Aorta (tissue), 5 donors: ENCODE data around the gene S100A3. TPM values are rescaled to one million over a fixed set of nuclear protein-coding genes. Genes with fewer than 3 reads are reported as not detected.

Experiments
- ATAC-seq: fragments of 200-7000 bp; cut with Tn5 transposase; one replicate; pipeline ENCODE4 v1.9.1; 2022; ENCODE audit warnings: moderate library complexity; ENCODE audit not compliant: low FRiP score
- DNase-seq, 2 donors: peaks; one replicate each; pipeline ENCODE4 v3.0.0-alpha.2; 2020
- H3K27ac ChIP-seq, 2 donors: one replicate each; pipeline ENCODE4 v1.5.1; 2013; ENCODE audit warnings: low read length in 2 of 2, mild to moderate bottlenecking in 2 of 2, moderate library complexity in 2 of 2, control low read depth in 1 of 2, inconsistent platforms in 1 of 2, low read depth in 1 of 2
- H3K27me3 ChIP-seq, 2 donors: one replicate each; pipeline ENCODE4 v1.6.1; 2013; ENCODE audit warnings: control low read depth in 1 of 2, low read length in 1 of 2, mild to moderate bottlenecking in 1 of 2, moderate library complexity in 1 of 2; ENCODE audit not compliant: insufficient read depth in 2 of 2, control insufficient read depth in 1 of 2
- H3K36me3 ChIP-seq, 2 donors: one replicate each; pipeline ENCODE4 v1.6.1; 2013; ENCODE audit warnings: control low read depth in 1 of 2, low read length in 1 of 2, mild to moderate bottlenecking in 1 of 2; ENCODE audit not compliant: insufficient read depth in 2 of 2, control insufficient read depth in 1 of 2
- H3K4me1 ChIP-seq, 2 donors: one replicate each; pipeline ENCODE4 v1.6.1; 2013; ENCODE audit warnings: low read length in 2 of 2, control low read depth in 1 of 2, mild to moderate bottlenecking in 1 of 2, moderate library complexity in 1 of 2; ENCODE audit not compliant: insufficient read depth in 2 of 2, control insufficient read depth in 1 of 2
- H3K4me3 ChIP-seq, 2 donors: one replicate each; pipeline ENCODE4 v1.5.1; 2013; ENCODE audit warnings: low read length in 2 of 2, control low read depth in 1 of 2, mild to moderate bottlenecking in 1 of 2
- H3K9me3 ChIP-seq: one replicate; pipeline ENCODE4 v1.6.1; 2013; ENCODE audit warnings: mild to moderate bottlenecking, low read length; ENCODE audit not compliant: control insufficient read depth
- WGBS, 2 donors: extraction: QIAGEN DNeasy Blood & Tissue Kit; methylation state at CpG; one replicate each; pipeline ENCODE4 v1.1.7; 2013; 5-methylcytosine and 5-hydroxymethylcytosine counted together
- intact Hi-C, 2 donors: fragments of 100-400 bp; cut with DNase I; formaldehyde crosslinking; loops; one replicate each; pipeline versions ENCODE4 v1.14.2 to v1.15.0; 2022
- polyA plus RNA-seq, 2 donors: library from polyadenylated mRNA; stranded (reverse); fragments of 200-250 nt; gene quantifications; one replicate each; pipeline ENCODE4 v1.2.3, GENCODE V29; 2013
- total RNA-seq, 2 donors: library from RNA; stranded (reverse); fragmentation: NEBNext Ultra II Directional; extraction: Animal tissue kit (Norgen Biotek cat#: 25700); gene quantifications; one replicate each; pipeline ENCODE4 v1.2.1, GENCODE V29; 2021
- donor health status: healthy with polysubstance abuse.
- donor health status: Bipolar disorder and iron deficiency.
- donor health status: DM: no; HTN: no; CAD: no.
- donor health status: DM: no; HTN: no; CAD: no.
- donor health status: DM: yes; HTN: yes; CAD: no.

Gene S100A3
- total and polyA plus RNA-seq, 4 donors = 2.3 to 11.7 (median 3.4) TPM

DNA sequence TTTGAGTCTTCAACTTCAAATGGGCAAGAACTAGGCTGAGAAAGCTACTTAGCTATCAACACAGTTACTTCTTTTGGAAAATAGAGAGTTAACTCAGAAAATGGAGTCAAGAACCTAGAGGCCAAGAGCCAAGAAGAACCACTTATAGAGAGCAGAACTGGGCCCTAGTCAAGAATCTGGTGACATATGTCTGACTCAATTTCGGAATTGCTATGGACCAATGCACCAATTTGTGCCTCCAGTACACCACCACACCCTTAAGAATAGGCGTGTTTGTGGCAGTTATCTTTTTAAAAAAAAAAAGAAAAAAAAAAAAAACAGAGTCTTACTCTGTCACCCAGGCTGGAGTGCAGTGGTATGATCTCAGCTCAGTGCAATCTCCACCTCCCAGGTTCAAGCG lies 8.8 kb upstream of the S100A3 start:
- peaks cover 0 to 7% of the 10 kb centered on the region in 2 donors for H3K4me1 ChIP-seq
- WGBS, 2 donors = 91 to 96% methylated on average over 3 of the region's 3 CpGs

DNA sequence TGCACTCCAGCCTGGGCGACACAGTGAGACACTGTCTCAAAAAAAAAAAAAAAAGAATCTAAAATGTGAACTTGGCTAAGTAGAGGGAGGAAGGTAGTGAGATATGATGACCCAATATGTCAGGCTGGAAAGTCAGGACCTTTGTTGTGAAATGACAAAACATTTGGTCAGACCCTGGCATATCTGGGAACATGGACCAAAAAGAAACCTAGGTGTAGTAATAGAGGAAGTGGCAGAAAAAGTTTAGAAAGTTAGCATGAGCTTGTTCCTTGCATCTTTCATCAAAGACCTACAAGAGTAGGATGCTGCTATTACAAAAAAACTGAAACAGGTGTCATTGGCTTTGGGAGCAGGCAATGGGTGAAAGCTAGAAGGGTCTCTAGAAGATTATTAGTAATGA lies 7.3 kb upstream of the S100A3 start:
- no peaks in the 10 kb centered on the region for H3K36me3 ChIP-seq
- intact Hi-C loops = no loop called here
- H3K4me1 ChIP-seq = peaks cover 0 to 7% of the 10 kb centered on the region in 2 donors
- H3K27ac ChIP-seq = no peak overlapping the region
- WGBS, 2 donors = 92 to 100% methylated on average over 1 of the region's 1 CpG
- H3K27me3 ChIP-seq = no peaks in the 10 kb centered on the region
- H3K9me3 ChIP-seq = no peaks in the 10 kb centered on the region
- no peak for ATAC-seq
- H3K4me3 ChIP-seq = no peak overlapping the region
- DNase-seq = no peak

More for the DNA sequence above, 8.8 kb upstream of the S100A3 start:
- Histone ChIP-seq H3K27ac (no peak overlapping the region), H3K27me3 (no peaks in the 10 kb centered on the region), H3K4me3 (no peak overlapping the region), H3K9me3 (no peaks in the 10 kb centered on the region), H3K36me3 (no peaks in the 10 kb centered on the region)
- ATAC-seq = no peak
- no peak for DNase-seq
- intact Hi-C loops = no loop called here

- peaks cover 0 to 7% of the 10 kb centered on the region in 2 donors for H3K4me1 ChIP-seq
- DNase-seq = peak in 1 of 2 donors; percentile 66
- H3K27me3 ChIP-seq = no peaks in the 10 kb centered on the region
- intact Hi-C loops = no loop called here
- peak; percentile 26 for ATAC-seq
- no peaks in the 10 kb centered on the region for H3K9me3 ChIP-seq
- WGBS, 2 donors = 2 to 4% methylated on average over 2 of the region's 2 CpGs
- H3K4me3 ChIP-seq = no peak overlapping the region
- no peaks in the 10 kb centered on the region for H3K36me3 ChIP-seq
- H3K27ac ChIP-seq = peak overlapping the region; percentile 80 to 92
Measured at GRCh38 chr1:153553830-153554541, 4.9 kb upstream of the S100A3 start.

- Histone ChIP-seq H3K36me3 (no peaks in the 10 kb centered on the region), H3K27me3 (no peaks in the 10 kb centered on the region), H3K27ac (peak overlapping the region; percentile 80 to 92), H3K4me3 (no peak overlapping the region), H3K4me1 (peaks cover 0 to 7% of the 10 kb centered on the region in 2 donors), H3K9me3 (no peaks in the 10 kb centered on the region)
- peak in 1 of 2 donors; percentile 32 for DNase-seq
- intact Hi-C loops = no loop called here
- 79 to 82% methylated on average over 12 of the region's 12 CpGs for WGBS, 2 donors
- ATAC-seq = no peak
Measured at GRCh38 chr1:153553096-153553495, 4.0 kb upstream of the S100A3 start.

- 92 to 93% methylated on average over 8 of the region's 8 CpGs for WGBS, 2 donors
- H3K27ac ChIP-seq = no peak overlapping the region
- H3K36me3 ChIP-seq = no peaks in the 10 kb centered on the region
- no peaks in the 10 kb centered on the region for H3K27me3 ChIP-seq
- intact Hi-C loops = no loop called here
- ATAC-seq (no peak), DNase-seq (peak in 1 of 2 donors; percentile 20)
- no peaks in the 10 kb centered on the region for H3K9me3 ChIP-seq
- peaks cover 0 to 7% of the 10 kb centered on the region in 2 donors for H3K4me1 ChIP-seq
- no peak overlapping the region for H3K4me3 ChIP-seq
Measured at GRCh38 chr1:153552335-153552734, 3.3 kb upstream of the S100A3 start.

DNA sequence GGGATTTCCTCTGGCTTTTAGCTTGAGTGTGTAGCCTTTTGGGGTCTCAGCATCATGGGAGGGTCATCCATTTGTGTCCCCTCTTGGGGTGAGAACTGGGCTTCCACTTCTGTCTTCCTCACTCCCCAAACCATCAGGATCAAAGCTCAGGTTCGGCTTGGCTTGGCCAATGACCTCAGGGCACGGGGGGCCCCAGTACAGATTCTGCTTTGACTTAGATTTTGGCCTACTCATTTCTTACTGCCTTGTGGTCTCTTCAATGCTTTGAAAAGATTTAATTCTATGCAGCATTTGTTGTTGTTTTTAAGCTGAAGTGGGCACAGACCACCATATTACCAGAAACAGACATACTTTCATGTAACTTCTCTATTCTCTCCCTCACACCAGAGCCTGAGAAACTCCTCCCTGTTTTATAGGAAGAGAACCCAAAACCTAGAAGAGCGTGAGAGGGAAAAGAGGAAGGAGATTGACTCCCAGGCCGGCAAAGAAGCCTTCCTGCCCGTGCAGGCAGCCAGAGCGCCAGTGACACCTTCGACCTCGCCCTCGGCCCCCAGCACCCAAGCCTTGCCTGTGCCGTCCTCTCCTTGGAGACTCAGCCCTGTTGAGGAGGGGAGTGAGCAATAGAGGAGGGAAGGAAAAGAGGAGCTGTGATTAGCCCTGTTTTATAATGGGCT lies 1.9 kb upstream of the S100A3 start:
- intact Hi-C loops = no loop called here
- ATAC-seq (no peak), DNase-seq (peak in 1 of 2 donors; percentile 57)
- Histone ChIP-seq H3K36me3 (no peaks in the 10 kb centered on the region), H3K27ac (no peak overlapping the region), H3K27me3 (no peaks in the 10 kb centered on the region), H3K9me3 (no peaks in the 10 kb centered on the region), H3K4me3 (no peak overlapping the region), H3K4me1 (peaks cover 0 to 7% of the 10 kb centered on the region in 2 donors)
- WGBS, 2 donors = 91 to 98% methylated on average over 10 of the region's 10 CpGs

DNA sequence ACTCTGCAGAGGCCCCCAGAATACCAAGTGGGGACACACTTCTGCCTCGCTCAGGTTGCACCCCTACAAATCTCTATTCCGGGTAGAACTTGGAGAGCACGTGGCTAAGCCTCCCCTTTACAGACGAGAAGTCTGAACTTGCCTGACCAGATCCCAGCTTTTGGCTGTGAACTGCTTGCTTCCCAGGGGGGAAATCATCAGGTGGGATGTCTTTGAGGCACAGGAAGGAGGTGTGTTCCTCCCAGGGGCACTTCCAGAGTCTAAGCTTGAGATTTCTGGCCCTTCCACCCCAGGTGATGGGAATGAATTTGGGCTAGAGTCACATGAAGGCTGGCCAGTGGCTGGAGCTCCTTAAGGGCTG lies 1.3 kb upstream of the S100A3 start:
- ATAC-seq = no peak
- 67 to 74% methylated on average over 4 of the region's 4 CpGs for WGBS, 2 donors
- H3K36me3 ChIP-seq = no peaks in the 10 kb centered on the region
- H3K4me1 ChIP-seq = peaks cover 0 to 7% of the 10 kb centered on the region in 2 donors
- H3K4me3 ChIP-seq = no peak overlapping the region
- no peak overlapping the region for H3K27ac ChIP-seq
- intact Hi-C loops = no loop called here
- no peaks in the 10 kb centered on the region for H3K9me3 ChIP-seq
- H3K27me3 ChIP-seq = no peaks in the 10 kb centered on the region
- DNase-seq = no peak

GRCh38 chr1:153549741-153550397 lies 811 bp upstream of the S100A3 start:
- Histone ChIP-seq H3K4me3 (no peak overlapping the region), H3K4me1 (peaks cover 0 to 7% of the 10 kb centered on the region in 2 donors), H3K9me3 (no peaks in the 10 kb centered on the region), H3K36me3 (no peaks in the 10 kb centered on the region), H3K27me3 (no peaks in the 10 kb centered on the region), H3K27ac (peak overlapping the region in 1 of 2 donors; percentile 7)
- ATAC-seq (no peak), DNase-seq (peak in 1 of 2 donors; percentile 55)
- intact Hi-C loops = loop anchor here in 1 of 2 donors (2.0 kb wide), 1 partner anchor 15 kb away; the partner anchor contains the start of gene S100A6
- WGBS, 2 donors = 71 to 72% methylated on average over 6 of the region's 6 CpGs
